ENCODE results near the gene NDST1. TPM values are rescaled to one million over a fixed set of nuclear protein-coding genes. Genes with fewer than 3 reads are reported as not detected.

Gene NDST1
- total RNA-seq, 1 experiment from 2014 or later, result 65.0 TPM

DNA sequence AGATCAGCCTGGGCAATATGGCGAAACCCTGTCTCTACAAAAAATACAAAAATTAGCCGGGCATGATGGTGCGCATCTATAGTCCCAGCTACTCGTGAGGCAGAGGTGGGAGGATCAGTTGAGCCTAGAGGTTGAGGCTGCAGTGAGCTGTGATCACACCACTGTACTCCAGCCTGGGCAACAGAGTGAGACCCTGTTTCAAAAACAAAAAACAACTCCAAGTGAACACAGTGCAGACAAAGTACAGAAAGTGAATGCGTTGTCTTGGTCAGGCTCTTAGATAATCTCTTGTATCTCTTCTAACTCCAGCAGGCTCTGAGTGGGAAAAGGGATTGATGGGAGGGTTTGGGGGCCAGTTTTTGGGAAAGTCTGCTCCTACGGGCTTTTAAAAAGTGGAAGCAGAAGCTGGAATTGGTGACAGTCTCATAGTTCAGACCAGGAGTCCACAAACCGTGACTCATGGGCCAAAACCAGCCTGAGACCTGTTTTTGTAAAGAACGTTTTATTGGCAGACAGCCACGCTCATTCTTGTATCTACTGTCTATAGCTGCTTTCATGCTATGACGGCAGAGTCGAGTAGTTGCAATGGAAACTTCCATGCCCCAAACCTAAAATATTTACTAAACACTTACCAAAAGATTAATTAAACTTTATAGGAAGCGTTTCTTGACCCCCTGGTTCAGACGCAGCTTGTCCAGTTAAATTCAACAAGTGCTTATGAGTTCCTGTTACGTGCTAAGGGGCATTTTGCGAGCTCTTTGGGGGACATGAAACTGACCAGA is 32.9 kb downstream of the NDST1 start:
- Histone ChIP-seq H3K4me3 (no peak overlapping the region), H3K36me3 (peaks cover 95% of the 10 kb centered on the region), H3K27ac (peak overlapping the region; percentile 58), H3K4me1 (replicated peaks) (peaks cover 36% of the 10 kb centered on the region), H3K27me3 (replicated peaks) (no peaks in the 10 kb centered on the region), H3K9me3 (replicated peaks) (no peaks in the 10 kb centered on the region)
- DNase-seq (ENCODE audit: low read depth in 1 of 2, low spot score in 2 of 2), result peak; percentile 86 to 95

DNA sequence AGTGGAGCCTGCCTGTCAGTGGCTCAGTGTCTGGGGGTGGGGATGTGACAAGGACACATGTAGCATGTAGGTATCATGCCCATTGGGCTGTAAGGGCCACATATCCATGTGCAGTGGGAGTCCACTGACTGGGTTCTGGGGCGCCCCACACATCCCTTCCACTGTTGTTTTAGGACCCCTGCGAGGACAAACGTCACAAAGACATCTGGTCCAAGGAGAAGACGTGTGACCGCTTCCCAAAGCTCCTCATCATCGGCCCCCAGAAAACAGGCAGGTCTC is 33.4 kb downstream of the NDST1 start:
- no peaks in the 10 kb centered on the region for H3K27me3 ChIP-seq (replicated peaks)
- no peak for DNase-seq (ENCODE audit: low read depth in 1 of 2, low spot score in 2 of 2)
- no peak overlapping the region for H3K4me3 ChIP-seq
- peaks cover 41% of the 10 kb centered on the region for H3K4me1 ChIP-seq (replicated peaks)
- peak overlapping the region; percentile 58 for H3K27ac ChIP-seq
- H3K9me3 ChIP-seq (replicated peaks), result no peaks in the 10 kb centered on the region
- peaks cover 95% of the 10 kb centered on the region for H3K36me3 ChIP-seq

DNA sequence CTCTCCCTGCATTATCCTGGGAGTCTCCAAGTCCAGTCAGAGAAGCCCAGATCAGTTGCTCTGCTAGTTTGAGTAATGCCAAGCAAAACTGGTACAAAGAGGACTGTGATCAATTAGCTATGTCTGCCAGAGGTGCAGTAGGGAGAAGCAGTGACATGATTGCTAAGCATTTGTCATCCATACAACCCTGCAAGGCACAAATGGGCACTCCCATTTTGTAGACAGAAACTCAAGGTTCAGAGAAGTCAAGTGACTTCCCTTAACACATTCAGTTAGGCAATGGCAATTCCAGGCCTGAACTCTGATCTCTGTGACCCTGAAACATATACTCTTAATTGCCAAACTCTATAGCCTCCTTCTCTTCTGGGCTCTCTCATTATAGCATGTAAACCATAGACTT is 34.0 kb downstream of the NDST1 start:
- peaks cover 44% of the 10 kb centered on the region for H3K4me1 ChIP-seq (replicated peaks)
- no peak for DNase-seq (ENCODE audit: low read depth in 1 of 2, low spot score in 2 of 2)
- H3K4me3 ChIP-seq, result no peak overlapping the region
- no peak overlapping the region for H3K27ac ChIP-seq
- no peaks in the 10 kb centered on the region for H3K27me3 ChIP-seq (replicated peaks)
- peaks cover 95% of the 10 kb centered on the region for H3K36me3 ChIP-seq
- H3K9me3 ChIP-seq (replicated peaks), result no peaks in the 10 kb centered on the region

DNA sequence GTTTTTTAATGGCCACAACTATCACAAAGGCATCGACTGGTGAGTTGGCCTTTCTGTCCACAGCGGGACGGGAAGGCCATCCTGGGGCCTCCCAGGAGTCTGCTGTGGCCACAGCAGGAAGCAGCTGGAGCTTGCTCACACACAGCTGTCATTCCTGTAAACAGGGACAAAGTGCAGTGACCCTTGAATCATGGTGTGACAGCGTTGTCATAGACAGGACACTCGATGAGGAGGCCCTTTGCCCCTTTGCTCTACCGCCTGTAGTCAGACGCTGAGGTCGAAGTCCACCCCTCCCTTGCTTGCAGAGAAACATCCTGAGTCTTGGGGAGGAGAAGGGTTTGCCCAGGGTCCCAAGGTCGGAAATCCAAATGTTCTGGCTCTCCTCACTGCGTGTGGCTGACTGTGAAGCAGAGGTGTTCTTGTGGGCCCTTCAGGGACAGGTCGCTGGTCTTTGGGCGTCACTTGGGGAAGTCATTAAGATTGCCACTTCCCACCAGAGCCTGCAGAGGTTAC is 35.1 kb downstream of the NDST1 start:
- H3K9me3 ChIP-seq (replicated peaks), result no peaks in the 10 kb centered on the region
- H3K4me3 ChIP-seq, result no peak overlapping the region
- DNase-seq (ENCODE audit: low read depth in 1 of 2, low spot score in 2 of 2), result no peak
- peaks cover 44% of the 10 kb centered on the region for H3K4me1 ChIP-seq (replicated peaks)
- H3K27ac ChIP-seq, result no peak overlapping the region
- peaks cover 95% of the 10 kb centered on the region for H3K36me3 ChIP-seq
- H3K27me3 ChIP-seq (replicated peaks), result no peaks in the 10 kb centered on the region

DNA sequence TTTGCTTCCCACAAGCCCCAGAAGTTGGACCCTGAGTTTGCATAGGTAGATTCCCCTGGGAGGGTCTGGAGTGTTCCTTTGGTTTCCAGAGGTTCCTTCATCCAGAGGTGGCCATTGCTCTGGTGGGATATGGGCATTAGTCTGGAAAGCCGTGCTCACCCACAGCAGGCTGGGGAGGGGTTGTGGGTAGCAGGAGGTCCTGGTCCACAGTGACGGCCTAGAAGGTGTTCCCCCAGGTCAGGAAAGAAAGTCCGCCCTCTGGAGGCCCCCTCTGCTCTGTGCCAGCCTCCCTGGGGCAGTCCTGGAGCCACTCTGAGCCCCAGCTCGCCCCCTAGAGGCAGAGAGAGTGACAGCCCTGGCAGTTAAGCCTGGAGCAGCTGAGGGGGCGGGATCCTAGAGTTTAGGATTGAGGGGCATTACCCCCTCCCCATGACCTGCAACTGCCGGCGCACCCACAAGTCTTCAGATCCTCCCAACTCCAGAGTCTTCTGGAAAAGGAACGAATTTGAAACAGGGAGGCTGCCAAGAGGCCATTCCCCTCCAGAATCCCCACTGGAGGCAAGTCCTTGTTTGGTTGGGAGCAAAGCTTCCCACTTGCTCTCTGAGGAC is 36.8 kb downstream of the NDST1 start:
- Histone ChIP-seq H3K4me3 (no peak overlapping the region), H3K9me3 (replicated peaks) (no peaks in the 10 kb centered on the region), H3K27me3 (replicated peaks) (no peaks in the 10 kb centered on the region), H3K27ac (no peak overlapping the region), H3K36me3 (peaks cover 95% of the 10 kb centered on the region), H3K4me1 (replicated peaks) (peaks cover 44% of the 10 kb centered on the region)
- DNase-seq (ENCODE audit: low read depth in 1 of 2, low spot score in 2 of 2), result peak; percentile 77 to 90

DNA sequence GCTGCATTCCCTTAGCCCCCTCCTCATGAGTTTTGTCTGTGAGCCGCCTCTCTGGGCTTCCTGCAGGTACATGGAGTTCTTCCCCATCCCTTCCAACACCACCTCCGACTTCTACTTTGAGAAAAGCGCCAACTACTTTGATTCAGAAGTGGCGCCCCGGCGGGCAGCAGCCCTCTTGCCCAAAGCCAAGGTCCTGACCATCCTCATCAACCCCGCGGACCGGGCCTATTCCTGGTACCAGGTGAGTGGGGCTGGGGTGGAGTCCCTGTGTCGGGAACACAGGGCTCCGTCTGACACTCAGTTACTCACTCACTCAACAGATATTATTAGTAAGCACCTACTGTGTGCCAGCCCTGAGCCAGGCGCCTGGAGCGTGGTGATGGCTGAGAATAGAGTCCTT is 37.3 kb downstream of the NDST1 start:
- no peak overlapping the region for H3K4me3 ChIP-seq
- no peaks in the 10 kb centered on the region for H3K27me3 ChIP-seq (replicated peaks)
- no peak for DNase-seq (ENCODE audit: low read depth in 1 of 2, low spot score in 2 of 2)
- no peaks in the 10 kb centered on the region for H3K9me3 ChIP-seq (replicated peaks)
- H3K27ac ChIP-seq, result no peak overlapping the region
- peaks cover 39% of the 10 kb centered on the region for H3K4me1 ChIP-seq (replicated peaks)
- H3K36me3 ChIP-seq, result peaks cover 95% of the 10 kb centered on the region

DNA sequence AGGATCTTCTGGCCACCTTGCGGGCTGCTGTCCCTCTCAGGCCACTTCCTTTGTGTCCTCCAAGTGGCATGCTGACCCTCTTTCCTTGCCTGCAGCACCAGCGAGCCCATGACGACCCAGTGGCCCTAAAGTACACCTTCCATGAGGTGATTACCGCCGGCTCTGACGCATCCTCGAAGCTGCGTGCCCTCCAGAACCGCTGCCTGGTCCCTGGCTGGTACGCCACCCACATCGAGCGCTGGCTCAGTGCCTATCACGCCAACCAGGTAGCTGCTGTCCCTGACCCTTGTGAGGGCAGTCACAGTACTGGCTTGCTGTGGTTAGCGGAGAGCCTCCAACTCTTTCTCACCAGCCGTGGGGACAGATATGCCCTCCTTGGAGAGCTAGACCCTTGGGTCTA is 40.2 kb downstream of the NDST1 start:
- no peak for DNase-seq (ENCODE audit: low read depth in 1 of 2, low spot score in 2 of 2)
- no peak overlapping the region for H3K27ac ChIP-seq
- H3K4me1 ChIP-seq (replicated peaks), result peaks cover 20% of the 10 kb centered on the region
- H3K9me3 ChIP-seq (replicated peaks), result no peaks in the 10 kb centered on the region
- H3K4me3 ChIP-seq, result no peak overlapping the region
- no peaks in the 10 kb centered on the region for H3K27me3 ChIP-seq (replicated peaks)
- H3K36me3 ChIP-seq, result peaks cover 98% of the 10 kb centered on the region

DNA sequence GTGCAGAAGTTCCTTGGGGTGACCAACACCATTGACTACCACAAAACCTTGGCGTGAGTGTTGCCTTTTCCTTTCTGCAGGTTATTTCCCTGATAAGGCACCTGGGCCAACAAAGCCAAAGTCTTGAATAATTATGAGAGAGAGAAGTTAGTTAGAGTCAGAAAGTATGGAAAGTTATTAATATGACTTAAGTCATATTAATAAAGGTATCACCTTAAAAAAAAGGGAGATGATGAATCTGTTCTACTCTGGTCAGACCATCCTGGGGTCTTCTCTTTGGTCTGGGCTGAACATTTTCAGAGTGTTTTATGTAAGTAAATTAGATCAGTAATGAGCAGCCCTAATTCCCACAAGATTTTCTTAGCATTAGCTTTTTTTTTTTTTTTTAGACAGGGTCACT is 41.8 kb downstream of the NDST1 start:
- DNase-seq (ENCODE audit: low read depth in 1 of 2, low spot score in 2 of 2), result no peak
- no peaks in the 10 kb centered on the region for H3K27me3 ChIP-seq (replicated peaks)
- H3K27ac ChIP-seq, result no peak overlapping the region
- peaks cover 11% of the 10 kb centered on the region for H3K4me1 ChIP-seq (replicated peaks)
- no peak overlapping the region for H3K4me3 ChIP-seq
- H3K36me3 ChIP-seq, result peaks cover 97% of the 10 kb centered on the region
- no peaks in the 10 kb centered on the region for H3K9me3 ChIP-seq (replicated peaks)

DNA sequence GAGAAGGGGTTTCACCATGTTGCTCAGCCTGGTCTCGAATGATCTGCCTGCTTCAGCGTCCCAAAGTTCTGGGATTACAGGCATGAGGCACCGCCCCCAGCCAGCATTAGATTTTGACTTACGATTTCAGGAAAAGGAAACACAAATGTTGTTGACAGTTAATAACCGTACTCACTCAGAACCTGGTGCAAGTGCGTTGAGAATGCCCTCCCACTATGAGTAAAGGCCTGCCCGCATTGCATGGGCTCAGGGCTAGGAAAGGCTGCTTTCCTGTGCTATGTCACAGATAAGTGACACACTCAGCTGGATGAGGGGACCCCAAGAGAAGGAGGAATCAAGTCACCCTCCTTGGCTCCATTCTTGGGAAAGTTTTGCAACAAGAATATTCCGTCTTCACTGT is 42.4 kb downstream of the NDST1 start:
- H3K36me3 ChIP-seq, result peaks cover 97% of the 10 kb centered on the region
- no peaks in the 10 kb centered on the region for H3K9me3 ChIP-seq (replicated peaks)
- DNase-seq (ENCODE audit: low read depth in 1 of 2, low spot score in 2 of 2), result no peak
- peaks cover 11% of the 10 kb centered on the region for H3K4me1 ChIP-seq (replicated peaks)
- H3K4me3 ChIP-seq, result no peak overlapping the region
- H3K27ac ChIP-seq, result no peak overlapping the region
- H3K27me3 ChIP-seq (replicated peaks), result no peaks in the 10 kb centered on the region

DNA sequence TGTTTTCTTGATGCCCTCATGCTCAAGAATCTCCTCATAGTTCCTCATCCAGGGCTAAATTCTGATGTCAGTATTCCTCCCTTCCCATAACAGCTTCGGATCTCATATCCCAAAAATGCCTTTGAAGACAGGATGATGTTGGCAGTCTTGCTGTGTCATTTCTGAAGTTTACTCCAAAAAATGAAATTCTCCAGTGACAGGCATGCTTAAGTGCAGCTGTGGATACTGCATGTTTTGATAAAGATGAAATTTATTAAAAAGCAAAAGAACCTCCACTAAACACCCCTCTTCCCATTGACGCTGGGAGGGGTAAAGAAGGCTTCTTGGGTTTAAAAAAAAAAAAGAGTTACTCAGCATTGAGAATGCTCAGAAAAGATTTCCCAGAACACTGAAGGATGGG is 43.1 kb downstream of the NDST1 start:
- Histone ChIP-seq H3K9me3 (replicated peaks) (no peaks in the 10 kb centered on the region), H3K36me3 (peaks cover 97% of the 10 kb centered on the region), H3K27me3 (replicated peaks) (no peaks in the 10 kb centered on the region), H3K27ac (no peak overlapping the region), H3K4me3 (no peak overlapping the region), H3K4me1 (replicated peaks) (peaks cover 6% of the 10 kb centered on the region)
- no peak for DNase-seq (ENCODE audit: low read depth in 1 of 2, low spot score in 2 of 2)

DNA sequence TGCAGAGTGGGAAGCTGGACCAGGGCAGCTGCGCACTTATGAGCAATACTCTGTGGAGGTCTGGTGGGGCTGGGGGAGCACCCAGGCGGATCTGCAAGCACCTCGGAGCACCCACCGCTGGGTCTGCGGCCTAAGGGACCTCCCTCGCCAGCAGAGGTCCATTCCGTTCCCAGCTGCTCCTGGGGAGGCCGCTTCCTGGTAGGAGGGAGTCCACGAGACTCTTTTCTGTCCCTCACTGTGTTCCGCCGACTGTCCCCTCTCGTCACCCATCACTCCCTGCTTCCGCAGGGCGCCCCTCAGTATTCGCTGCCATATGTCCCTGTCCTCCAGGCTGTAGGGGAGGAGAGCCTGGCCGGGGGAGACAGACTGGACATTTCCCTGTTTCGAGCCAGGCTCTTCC is 45.5 kb downstream of the NDST1 start:
- Histone ChIP-seq H3K27me3 (replicated peaks) (no peaks in the 10 kb centered on the region), H3K27ac (no peak overlapping the region), H3K36me3 (peaks cover 83% of the 10 kb centered on the region), H3K4me1 (replicated peaks) (no peaks in the 10 kb centered on the region), H3K4me3 (no peak overlapping the region), H3K9me3 (replicated peaks) (no peaks in the 10 kb centered on the region)
- DNase-seq (ENCODE audit: low read depth in 1 of 2, low spot score in 2 of 2), result no peak

DNA sequence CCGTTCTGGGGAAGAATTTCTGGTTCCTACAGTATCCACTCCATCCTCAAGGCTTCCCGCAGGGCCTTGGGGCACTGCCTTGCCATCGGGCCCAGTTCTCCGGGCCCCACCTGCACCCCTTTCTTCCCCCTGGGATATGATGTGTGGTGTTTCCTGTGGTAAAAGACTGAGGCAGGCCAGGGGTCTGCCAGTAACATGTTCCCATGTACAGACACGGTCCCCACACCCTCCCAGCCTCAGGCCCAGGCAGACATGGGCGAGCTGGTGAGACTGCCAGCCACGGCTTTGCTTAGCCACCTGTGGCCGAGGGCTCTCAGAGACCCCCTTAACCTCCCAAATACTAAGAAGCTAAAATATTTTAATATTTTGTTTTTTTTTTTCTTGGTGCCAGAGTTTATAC is 46.0 kb downstream of the NDST1 start:
- Histone ChIP-seq H3K4me3 (no peak overlapping the region), H3K9me3 (replicated peaks) (no peaks in the 10 kb centered on the region), H3K36me3 (peaks cover 78% of the 10 kb centered on the region), H3K27me3 (replicated peaks) (no peaks in the 10 kb centered on the region), H3K27ac (no peak overlapping the region), H3K4me1 (replicated peaks) (no peaks in the 10 kb centered on the region)
- DNase-seq (ENCODE audit: low read depth in 1 of 2, low spot score in 2 of 2), result no peak

DNA sequence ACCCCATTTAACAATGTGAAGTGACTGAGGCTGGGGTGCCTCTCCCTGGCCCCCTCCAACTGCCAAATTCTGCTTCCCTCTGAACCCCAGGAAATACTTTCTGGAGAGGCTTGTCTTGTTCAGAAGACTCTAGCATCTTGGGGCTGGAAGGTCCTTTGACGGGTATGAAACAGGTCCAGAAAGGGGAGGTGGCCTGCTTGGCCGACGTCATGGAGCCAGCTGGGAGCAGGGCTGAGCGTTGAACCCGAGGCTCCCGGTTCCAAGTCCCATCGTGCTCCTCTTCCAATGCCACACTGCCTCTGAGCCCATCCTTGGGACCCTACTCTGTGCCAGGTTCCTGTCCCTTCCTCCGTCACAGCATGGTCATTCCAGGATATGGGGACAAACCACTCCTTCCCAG is 46.9 kb downstream of the NDST1 start:
- Histone ChIP-seq H3K4me1 (replicated peaks) (no peaks in the 10 kb centered on the region), H3K9me3 (replicated peaks) (no peaks in the 10 kb centered on the region), H3K36me3 (peaks cover 68% of the 10 kb centered on the region), H3K4me3 (no peak overlapping the region), H3K27me3 (replicated peaks) (no peaks in the 10 kb centered on the region), H3K27ac (no peak overlapping the region)
- DNase-seq (ENCODE audit: low read depth in 1 of 2, low spot score in 2 of 2), result no peak

DNA sequence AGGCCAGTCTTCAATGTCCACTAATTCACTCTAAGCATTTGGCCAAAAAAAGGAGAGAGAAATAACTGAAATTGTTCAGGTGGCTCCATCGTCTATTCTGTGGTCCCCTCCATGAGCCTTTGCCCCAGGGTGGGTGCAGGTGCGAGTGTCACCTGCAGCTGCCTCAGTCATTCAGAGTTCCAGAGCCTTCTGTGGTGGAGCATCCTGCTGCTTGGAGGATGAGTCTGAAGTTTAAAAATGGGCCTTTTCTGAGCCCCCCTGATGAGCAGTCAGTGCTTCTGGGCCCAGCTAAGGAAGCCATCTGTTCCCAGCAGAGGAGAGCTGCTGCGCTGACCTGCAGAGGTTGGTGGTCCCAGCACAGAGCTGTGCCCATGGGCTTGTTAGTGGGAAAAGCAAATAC is 48.2 kb downstream of the NDST1 start:
- no peaks in the 10 kb centered on the region for H3K27me3 ChIP-seq (replicated peaks)
- no peak overlapping the region for H3K27ac ChIP-seq
- no peak for DNase-seq (ENCODE audit: low read depth in 1 of 2, low spot score in 2 of 2)
- no peaks in the 10 kb centered on the region for H3K9me3 ChIP-seq (replicated peaks)
- no peak overlapping the region for H3K4me3 ChIP-seq
- H3K4me1 ChIP-seq (replicated peaks), result peaks cover 8% of the 10 kb centered on the region; the same call in 1 of the 2 replicates
- peaks cover 56% of the 10 kb centered on the region for H3K36me3 ChIP-seq
